Measurements from ENCODE around the gene MED25.

DNA sequence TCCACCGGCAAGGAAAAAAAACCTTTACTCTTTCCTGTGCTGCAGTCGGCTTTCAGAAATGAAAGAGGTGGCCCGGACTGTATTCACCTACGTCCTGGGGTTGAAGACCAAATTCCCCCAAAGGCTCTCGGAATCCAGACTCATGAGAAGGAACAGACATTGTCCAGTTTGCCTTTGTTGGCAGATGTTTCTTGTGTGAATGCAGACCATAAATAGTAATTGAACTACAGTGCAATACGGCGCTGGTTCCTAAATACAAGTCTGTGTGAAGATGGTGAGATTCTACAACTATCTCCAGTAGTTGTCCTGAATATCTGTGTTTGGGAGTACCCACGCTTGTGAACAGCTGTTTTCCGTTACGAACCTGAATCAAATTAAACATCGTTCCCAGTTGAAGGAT lies 21.6 kb downstream of the MED25 start:
- TF ChIP-seq JUN (IDR thresholded peaks at IDR 0.05): no peak
- no peak for TF ChIP-seq CTCF (IDR thresholded peaks at IDR 0.05)
- no peak for TF ChIP-seq POLR2A (IDR thresholded peaks at IDR 0.05; ENCODE audit: low read length)
- no peak for TF ChIP-seq KDM5A (IDR thresholded peaks at IDR 0.05)
- TF ChIP-seq MAFK (IDR thresholded peaks at IDR 0.05; ENCODE audit: partially characterized antibody): no peak
- no peak for TF ChIP-seq HOXA7 (CRISPR knock-in tag; IDR thresholded peaks at IDR 0.05)
- TF ChIP-seq RAD21 (conservative IDR thresholded peaks at IDR 0.05 in 1 of 2, IDR thresholded peaks at IDR 0.05 in 1 of 2): no peak
- no peak for TF ChIP-seq EP300 (IDR thresholded peaks at IDR 0.05)
- no peak for TF ChIP-seq CBX8 (IDR thresholded peaks at IDR 0.05)
- no peak for TF ChIP-seq HDAC2 (IDR thresholded peaks at IDR 0.05)
- TF ChIP-seq, protein P1, sequence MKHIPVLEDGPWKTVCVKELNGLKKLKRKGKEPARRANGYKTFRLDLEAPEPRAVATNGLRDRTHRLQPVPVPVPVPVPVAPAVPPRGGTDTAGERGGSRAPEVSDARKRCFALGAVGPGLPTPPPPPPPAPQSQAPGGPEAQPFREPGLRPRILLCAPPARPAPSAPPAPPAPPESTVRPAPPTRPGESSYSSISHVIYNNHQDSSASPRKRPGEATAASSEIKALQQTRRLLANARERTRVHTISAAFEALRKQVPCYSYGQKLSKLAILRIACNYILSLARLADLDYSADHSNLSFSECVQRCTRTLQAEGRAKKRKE (CRISPR knock-in tag; IDR thresholded peaks at IDR 0.05; ENCODE audit: low read depth): no peak
- TF ChIP-seq, protein P2, sequence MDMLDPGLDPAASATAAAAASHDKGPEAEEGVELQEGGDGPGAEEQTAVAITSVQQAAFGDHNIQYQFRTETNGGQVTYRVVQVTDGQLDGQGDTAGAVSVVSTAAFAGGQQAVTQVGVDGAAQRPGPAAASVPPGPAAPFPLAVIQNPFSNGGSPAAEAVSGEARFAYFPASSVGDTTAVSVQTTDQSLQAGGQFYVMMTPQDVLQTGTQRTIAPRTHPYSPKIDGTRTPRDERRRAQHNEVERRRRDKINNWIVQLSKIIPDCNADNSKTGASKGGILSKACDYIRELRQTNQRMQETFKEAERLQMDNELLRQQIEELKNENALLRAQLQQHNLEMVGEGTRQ (IDR thresholded peaks at IDR 0.05): no peak

Data from A549 (cell line).